Inferior parietal cortex (tissue), 1 donor: ENCODE measurements around the gene SEPTIN12.

Experiments used
- DNase-seq: peaks from one replicate; pipeline ENCODE4 v3.0.0-alpha.2; 2016; ENCODE audit errors: extremely low spot score

Gene SEPTIN12

GRCh38 chr16:4787627-4788482, at the start of gene SEPTIN12:
SEPTIN12 (minus strand) TSS chr16:4788345; CDS start chr16:4787645, 700 bp downstream.
- no peak for DNase-seq

- DNase-seq, result no peak
These were observed 48.6 kb upstream of the SEPTIN12 start for GRCh38 chr16:4836727-4837126.

- DNase-seq, result no peak
These were observed 45.4 kb upstream of the SEPTIN12 start for GRCh38 chr16:4833584-4833983.

- no peak for DNase-seq
These were observed 44.7 kb upstream of the SEPTIN12 start for GRCh38 chr16:4832698-4833343.

GRCh38 chr16:4831616-4832015, 43.5 kb upstream of the SEPTIN12 start:
- DNase-seq, result no peak

GRCh38 chr16:4830408-4830807, 42.3 kb upstream of the SEPTIN12 start:
- DNase-seq, result no peak

GRCh38 chr16:4828567-4829321, 40.6 kb upstream of the SEPTIN12 start:
- DNase-seq, result no peak

GRCh38 chr16:4826980-4827379, 38.8 kb upstream of the SEPTIN12 start:
- no peak for DNase-seq

- DNase-seq, result no peak
These were observed 38.4 kb upstream of the SEPTIN12 start for GRCh38 chr16:4826526-4826925.

GRCh38 chr16:4825196-4825595, 37.1 kb upstream of the SEPTIN12 start:
- no peak for DNase-seq

GRCh38 chr16:4820652-4821051, 32.5 kb upstream of the SEPTIN12 start:
- no peak for DNase-seq

GRCh38 chr16:4814542-4815173, 26.5 kb upstream of the SEPTIN12 start:
- no peak for DNase-seq

GRCh38 chr16:4814046-4814445, 25.9 kb upstream of the SEPTIN12 start:
- no peak for DNase-seq

- no peak for DNase-seq
These were observed 25.3 kb upstream of the SEPTIN12 start for GRCh38 chr16:4813251-4814003.

- DNase-seq, result no peak
These were observed 23.6 kb upstream of the SEPTIN12 start for GRCh38 chr16:4811773-4812172.

GRCh38 chr16:4811242-4811641, 23.1 kb upstream of the SEPTIN12 start:
- DNase-seq, result no peak

GRCh38 chr16:4806280-4806679, 18.1 kb upstream of the SEPTIN12 start:
- no peak for DNase-seq

- no peak for DNase-seq
These were observed 17.1 kb upstream of the SEPTIN12 start for GRCh38 chr16:4805231-4805630.

GRCh38 chr16:4803898-4804762, 16.0 kb upstream of the SEPTIN12 start:
- no peak for DNase-seq

GRCh38 chr16:4803401-4803844, 15.3 kb upstream of the SEPTIN12 start:
- DNase-seq, result no peak
